ENCODE data around the gene CLBA1. TPM values are rescaled to one million over a fixed set of nuclear protein-coding genes. Genes with fewer than 3 reads are reported as not detected.

Gene CLBA1
- total RNA-seq, 1 donor: 7.3 TPM

DNA sequence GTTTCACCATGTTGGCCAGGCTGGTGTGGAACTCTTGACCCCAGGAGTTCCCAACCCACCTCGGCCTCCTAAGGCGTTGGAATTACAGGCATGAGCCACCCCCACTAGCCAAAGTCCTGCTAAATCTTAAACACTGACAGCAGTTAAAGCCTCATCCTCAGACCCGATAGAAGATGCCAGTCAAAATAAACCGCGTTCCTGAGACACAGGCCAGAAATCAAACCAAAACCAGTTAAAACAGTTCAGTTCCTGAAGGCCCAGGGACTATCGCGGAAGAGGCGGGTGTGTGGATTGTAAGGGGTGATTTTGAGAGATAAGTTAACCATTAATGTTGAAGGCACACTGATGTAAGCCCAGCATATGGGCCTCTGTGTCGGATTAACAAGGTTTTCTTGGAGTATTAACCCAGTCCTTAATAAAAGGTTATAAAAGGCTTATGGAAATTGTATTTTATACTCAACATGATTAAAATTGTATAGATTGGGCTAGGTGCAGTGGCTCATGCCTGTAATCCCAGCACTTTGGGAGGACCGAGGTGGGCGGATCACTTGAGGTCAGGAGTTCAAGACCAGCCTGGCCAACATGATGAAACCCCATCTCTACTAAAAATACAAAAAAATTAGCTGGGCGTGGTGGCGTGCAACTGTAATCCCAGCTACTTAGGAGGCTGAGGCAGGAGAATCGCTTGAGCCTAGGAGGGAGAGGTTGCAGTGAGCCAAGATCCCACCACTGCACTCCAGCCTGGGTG is 54.0 kb downstream of the CLBA1 start:
- no peak for DNase-seq (ENCODE audit: low read depth in 2 of 3, low spot score in 2 of 3)

GRCh38 chr14:105041841-105042765 is 56.5 kb downstream of the CLBA1 start:
- DNase-seq (ENCODE audit: low read depth in 2 of 3, low spot score in 2 of 3): no peak

- no peak for DNase-seq (ENCODE audit: low read depth in 2 of 3, low spot score in 2 of 3)
Observed at GRCh38 chr14:105042813-105043212, 57.2 kb downstream of the CLBA1 start.

GRCh38 chr14:105043641-105044040 is 58.1 kb downstream of the CLBA1 start:
- no peak for DNase-seq (ENCODE audit: low read depth in 2 of 3, low spot score in 2 of 3)

Other genes starting within 250 kb of the CLBA1 start
- gene SIVA1, start 232.6 kb upstream of the CLBA1 start, total RNA-seq: 89.9 TPM
- gene AKT1, start 190.0 kb upstream of the CLBA1 start, total RNA-seq: 130 TPM
- gene ZBTB42, start 184.7 kb upstream of the CLBA1 start, total RNA-seq: 11.8 TPM
- gene CEP170B, start 120.5 kb upstream of the CLBA1 start, total RNA-seq: 0.81 TPM
- gene PLD4, start 60.9 kb upstream of the CLBA1 start, total RNA-seq: 25.6 TPM
- gene AHNAK2, start 7.4 kb upstream of the CLBA1 start, total RNA-seq: under 0.01 TPM
- gene CDCA4, start 35.3 kb downstream of the CLBA1 start, total RNA-seq: 26.7 TPM
- gene GPR132, start 79.6 kb downstream of the CLBA1 start, total RNA-seq: 13.5 TPM
- 1.1 TPM for gene JAG2, start 183.0 kb downstream of the CLBA1 start, total RNA-seq
- gene NUDT14, start 195.5 kb downstream of the CLBA1 start, total RNA-seq: 8.9 TPM

All from hematopoietic multipotent progenitor cell (in vitro differentiated cells).